GM23338 (cell line): ENCODE data around the gene MYLK2. TPM values are rescaled to one million over a fixed set of nuclear protein-coding genes. Genes with fewer than 3 reads are reported as not detected.

Experiments
- ATAC-seq: fragments of 200-7000 bp; cut with Tn5 transposase; 3 replicates; pipeline ENCODE4 v1.9.1; 2020
- DNase-seq: peaks from one replicate; pipeline ENCODE4 v3.0.0-alpha.2; 2015; ENCODE audit warnings: low spot score
- H2AFZ ChIP-seq: fragments of 200-600 bp; sonication (generic); 2 replicates; pipeline ENCODE4 v1.8.0; 2016; ENCODE audit warnings: antibody characterized with exemption, mild to moderate bottlenecking, moderate library complexity
- H3F3A ChIP-seq: fragments of 200-600 bp; sonication (generic); replicated peaks from 2 replicates; pipeline ENCODE4 v1.8.0; 2017; ENCODE audit warnings: antibody characterized with exemption, mixed run types, low read depth
- H3K27ac ChIP-seq: fragments of 200-600 bp; sonication (generic); 2 replicates; pipeline ENCODE4 v1.6.1; 2016; ENCODE audit warnings: low read depth
- H3K27me3 ChIP-seq: fragments of 200-600 bp; sonication (generic); 2 replicates; pipeline ENCODE4 v1.8.0; 2016; ENCODE audit warnings: mild to moderate bottlenecking, mixed run types, moderate library complexity; ENCODE audit not compliant: insufficient read depth
- H3K36me3 ChIP-seq: fragments of 200-600 bp; sonication (generic); 2 replicates; pipeline ENCODE4 v1.8.0; 2016; ENCODE audit warnings: mild to moderate bottlenecking; ENCODE audit not compliant: insufficient read depth
- H3K4me1 ChIP-seq: fragments of 200-600 bp; sonication (generic); 2 replicates; pipeline ENCODE4 v1.8.0; 2016; ENCODE audit warnings: mild to moderate bottlenecking, moderate library complexity; ENCODE audit not compliant: insufficient read depth
- H3K4me2 ChIP-seq: fragments of 200-600 bp; sonication (generic); 2 replicates; pipeline ENCODE4 v1.7.1; 2017; ENCODE audit warnings: mixed run types
- H3K4me3 ChIP-seq: fragments of 200-600 bp; sonication (generic); 2 replicates; pipeline ENCODE4 v1.6.1; 2016; ENCODE audit warnings: mixed run types
- H3K79me2 ChIP-seq: fragments of 200-600 bp; sonication (generic); replicated peaks from 2 replicates; pipeline ENCODE4 v1.8.0; 2017; ENCODE audit warnings: mild to moderate bottlenecking; ENCODE audit not compliant: insufficient read depth
- H3K9me2 ChIP-seq: fragments of 200-600 bp; sonication (generic); 2 replicates; pipeline ENCODE4 v1.8.0; 2017; ENCODE audit not compliant: insufficient read depth
- H4K20me1 ChIP-seq: fragments of 200-600 bp; sonication (generic); replicated peaks from 2 replicates; pipeline ENCODE4 v1.8.0; 2017; ENCODE audit warnings: mild to moderate bottlenecking; ENCODE audit not compliant: insufficient read depth
- H3K27ac Mint-ChIP-seq: 2 replicates; pipeline ENCODE4 v1.8.0; 2020; ENCODE audit warnings: inconsistent platforms, mild to moderate bottlenecking, moderate library complexity, mixed read lengths
- H3K27me3 Mint-ChIP-seq: 3 replicates; pipeline ENCODE4 v1.8.0; 2022; ENCODE audit warnings: low read depth, mild to moderate bottlenecking, moderate library complexity, mixed read lengths, inconsistent platforms; ENCODE audit not compliant: insufficient read depth, poor library complexity
- H3K36me3 Mint-ChIP-seq: 3 replicates; pipeline ENCODE4 v1.8.0; 2021; ENCODE audit warnings: low read depth, mild to moderate bottlenecking, inconsistent platforms, moderate library complexity, mixed read lengths
- H3K4me1 Mint-ChIP-seq: 3 replicates; pipeline ENCODE4 v1.8.0; 2020; ENCODE audit warnings: mild to moderate bottlenecking, inconsistent platforms, mixed read lengths
- H3K4me3 Mint-ChIP-seq: 3 replicates; pipeline ENCODE4 v1.8.0; 2021; ENCODE audit warnings: moderate library complexity, mild to moderate bottlenecking, inconsistent platforms, mixed read lengths
- H3K9me3 Mint-ChIP-seq: 3 replicates; pipeline ENCODE4 v1.8.0; 2020; ENCODE audit warnings: moderate library complexity, mild to moderate bottlenecking, inconsistent platforms, mixed read lengths
- CREB1 ChIP-seq: fragments of 250-450 bp; sonication (Bioruptor Pico); IDR thresholded peaks from 2 replicates; pipeline ENCODE4 v1.5.0; 2020; ENCODE audit warnings: low read depth, mild to moderate bottlenecking, moderate library complexity
- EZH2 ChIP-seq: fragments of 200-600 bp; sonication (generic); IDR thresholded peaks from one replicate; pipeline ENCODE4 v1.8.0; 2017; ENCODE audit warnings: antibody characterized with exemption, mild to moderate bottlenecking, low read depth; ENCODE audit not compliant: unreplicated experiment
- EZH2phosphoT487 ChIP-seq: fragments of 200-600 bp; sonication (generic); IDR thresholded peaks from one replicate; pipeline ENCODE4 v1.8.1; 2018; ENCODE audit warnings: antibody characterized with exemption; ENCODE audit not compliant: unreplicated experiment
- JUNB ChIP-seq: IDR thresholded peaks from one replicate; pipeline ENCODE4 v1.6.1; 2016; ENCODE audit warnings: antibody characterized with exemption; ENCODE audit not compliant: unreplicated experiment
- POLR2AphosphoS5 ChIP-seq: IDR thresholded peaks from 2 replicates; pipeline ENCODE4 v1.6.1; 2016; ENCODE audit warnings: antibody characterized with exemption, low read depth
- STAT1 ChIP-seq: IDR thresholded peaks from one replicate; pipeline ENCODE4 v1.6.1; 2016; ENCODE audit warnings: antibody characterized with exemption; ENCODE audit not compliant: unreplicated experiment
- polyA plus RNA-seq: library from polyadenylated mRNA; unstranded; fragments of >200 nt; fragmentation: Nextera tagmentation; extraction: Ambion mirVana; gene quantifications from 2 replicates; pipeline ENCODE4 v1.2.1, GENCODE V29; 2016
- total RNA-seq: library from RNA; depleted of rRNA; stranded (reverse); fragments of >200 nt; shearing (Covaris generic); gene quantifications from 2 replicates; pipeline ENCODE4 v1.2.3, GENCODE V29; 2014
- TF ChIP-seq, protein P1 (sequence below): fragments of 250-450 bp; sonication (Bioruptor Pico); IDR thresholded peaks from 2 replicates; pipeline ENCODE4 v1.5.0; 2020; ENCODE audit warnings: mild to moderate bottlenecking, moderate library complexity

Gene MYLK2
- total and polyA plus RNA-seq, 2 experiments from 2014 or later: 0.21 to 0.28 TPM

DNA sequence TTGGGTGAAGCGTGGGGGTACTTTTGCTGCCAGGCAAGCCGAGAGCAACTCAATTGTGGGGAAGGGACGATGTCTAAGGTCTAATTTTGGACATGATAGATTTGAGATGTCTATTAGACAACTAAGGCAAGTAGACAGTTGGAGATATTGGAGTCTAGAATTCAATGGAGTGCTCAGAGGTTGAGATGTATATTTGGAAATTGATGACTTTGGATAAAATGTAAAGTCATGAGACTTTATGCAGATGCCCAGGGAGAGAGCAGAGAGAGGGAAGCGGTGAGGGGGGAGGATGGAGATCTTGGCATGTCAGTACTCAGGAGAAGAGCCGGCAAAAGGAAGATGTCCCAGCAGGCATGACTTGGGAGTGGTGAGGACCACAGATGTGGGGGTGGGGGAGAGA is 6.9 kb downstream of the MYLK2 start:
- Histone ChIP-seq H3K27me3 (no peaks in the 10 kb centered on the region), H3K4me2 (no peak overlapping the region), H2AFZ (no peak overlapping the region), H3K4me3 (no peak overlapping the region), H3K4me1 (peaks cover 4% of the 10 kb centered on the region), H3K79me2 (no peaks in the 10 kb centered on the region), H4K20me1 (no peaks in the 10 kb centered on the region), H3K9me2 (no peaks in the 10 kb centered on the region), H3K36me3 (no peaks in the 10 kb centered on the region), H3F3A (0 out of 2 replicates have a peak, but pooled peaks cover 9% of the 10 kb centered on the region), H3K27ac (no peak overlapping the region)
- peaks cover 3% of the 10 kb centered on the region; the same call in 2 of the 3 replicates for H3K4me1 Mint-ChIP-seq
- H3K4me3 Mint-ChIP-seq: no peak overlapping the region
- DNase-seq (no peak), ATAC-seq (no peak)
- H3K9me3 Mint-ChIP-seq: peaks cover under 1% of the 10 kb centered on the region; the same call in 2 of the 3 replicates
- H3K27me3 Mint-ChIP-seq: peaks cover 7% of the 10 kb centered on the region
- no peak overlapping the region for H3K27ac Mint-ChIP-seq
- TF ChIP-seq, protein P1, sequence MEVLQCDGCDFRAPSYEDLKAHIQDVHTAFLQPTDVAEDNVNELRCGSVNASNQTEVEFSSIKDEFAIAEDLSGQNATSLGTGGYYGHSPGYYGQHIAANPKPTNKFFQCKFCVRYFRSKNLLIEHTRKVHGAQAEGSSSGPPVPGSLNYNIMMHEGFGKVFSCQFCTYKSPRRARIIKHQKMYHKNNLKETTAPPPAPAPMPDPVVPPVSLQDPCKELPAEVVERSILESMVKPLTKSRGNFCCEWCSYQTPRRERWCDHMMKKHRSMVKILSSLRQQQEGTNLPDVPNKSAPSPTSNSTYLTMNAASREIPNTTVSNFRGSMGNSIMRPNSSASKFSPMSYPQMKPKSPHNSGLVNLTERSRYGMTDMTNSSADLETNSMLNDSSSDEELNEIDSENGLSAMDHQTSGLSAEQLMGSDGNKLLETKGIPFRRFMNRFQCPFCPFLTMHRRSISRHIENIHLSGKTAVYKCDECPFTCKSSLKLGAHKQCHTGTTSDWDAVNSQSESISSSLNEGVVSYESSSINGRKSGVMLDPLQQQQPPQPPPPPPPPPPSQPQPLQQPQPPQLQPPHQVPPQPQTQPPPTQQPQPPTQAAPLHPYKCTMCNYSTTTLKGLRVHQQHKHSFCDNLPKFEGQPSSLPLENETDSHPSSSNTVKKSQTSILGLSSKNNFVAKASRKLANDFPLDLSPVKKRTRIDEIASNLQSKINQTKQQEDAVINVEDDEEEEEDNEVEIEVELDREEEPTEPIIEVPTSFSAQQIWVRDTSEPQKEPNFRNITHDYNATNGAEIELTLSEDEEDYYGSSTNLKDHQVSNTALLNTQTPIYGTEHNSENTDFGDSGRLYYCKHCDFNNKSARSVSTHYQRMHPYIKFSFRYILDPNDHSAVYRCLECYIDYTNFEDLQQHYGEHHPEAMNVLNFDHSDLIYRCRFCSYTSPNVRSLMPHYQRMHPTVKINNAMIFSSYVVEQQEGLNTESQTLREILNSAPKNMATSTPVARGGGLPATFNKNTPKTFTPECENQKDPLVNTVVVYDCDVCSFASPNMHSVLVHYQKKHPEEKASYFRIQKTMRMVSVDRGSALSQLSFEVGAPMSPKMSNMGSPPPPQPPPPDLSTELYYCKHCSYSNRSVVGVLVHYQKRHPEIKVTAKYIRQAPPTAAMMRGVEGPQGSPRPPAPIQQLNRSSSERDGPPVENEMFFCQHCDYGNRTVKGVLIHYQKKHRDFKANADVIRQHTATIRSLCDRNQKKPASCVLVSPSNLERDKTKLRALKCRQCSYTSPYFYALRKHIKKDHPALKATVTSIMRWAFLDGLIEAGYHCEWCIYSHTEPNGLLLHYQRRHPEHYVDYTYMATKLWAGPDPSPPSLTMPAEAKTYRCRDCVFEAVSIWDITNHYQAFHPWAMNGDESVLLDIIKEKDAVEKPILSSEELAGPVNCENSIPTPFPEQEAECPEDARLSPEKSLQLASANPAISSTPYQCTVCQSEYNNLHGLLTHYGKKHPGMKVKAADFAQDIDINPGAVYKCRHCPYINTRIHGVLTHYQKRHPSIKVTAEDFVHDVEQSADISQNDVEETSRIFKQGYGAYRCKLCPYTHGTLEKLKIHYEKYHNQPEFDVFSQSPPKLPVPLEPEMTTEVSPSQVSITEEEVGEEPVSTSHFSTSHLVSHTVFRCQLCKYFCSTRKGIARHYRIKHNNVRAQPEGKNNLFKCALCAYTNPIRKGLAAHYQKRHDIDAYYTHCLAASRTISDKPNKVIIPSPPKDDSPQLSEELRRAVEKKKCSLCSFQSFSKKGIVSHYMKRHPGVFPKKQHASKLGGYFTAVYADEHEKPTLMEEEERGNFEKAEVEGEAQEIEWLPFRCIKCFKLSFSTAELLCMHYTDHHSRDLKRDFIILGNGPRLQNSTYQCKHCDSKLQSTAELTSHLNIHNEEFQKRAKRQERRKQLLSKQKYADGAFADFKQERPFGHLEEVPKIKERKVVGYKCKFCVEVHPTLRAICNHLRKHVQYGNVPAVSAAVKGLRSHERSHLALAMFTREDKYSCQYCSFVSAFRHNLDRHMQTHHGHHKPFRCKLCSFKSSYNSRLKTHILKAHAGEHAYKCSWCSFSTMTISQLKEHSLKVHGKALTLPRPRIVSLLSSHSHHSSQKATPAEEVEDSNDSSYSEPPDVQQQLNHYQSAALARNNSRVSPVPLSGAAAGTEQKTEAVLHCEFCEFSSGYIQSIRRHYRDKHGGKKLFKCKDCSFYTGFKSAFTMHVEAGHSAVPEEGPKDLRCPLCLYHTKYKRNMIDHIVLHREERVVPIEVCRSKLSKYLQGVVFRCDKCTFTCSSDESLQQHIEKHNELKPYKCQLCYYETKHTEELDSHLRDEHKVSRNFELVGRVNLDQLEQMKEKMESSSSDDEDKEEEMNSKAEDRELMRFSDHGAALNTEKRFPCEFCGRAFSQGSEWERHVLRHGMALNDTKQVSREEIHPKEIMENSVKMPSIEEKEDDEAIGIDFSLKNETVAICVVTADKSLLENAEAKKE: no peak
- no peak for TF ChIP-seq STAT1
- H3K36me3 Mint-ChIP-seq: no peaks in the 10 kb centered on the region

- Mint-ChIP-seq H3K4me1 (peaks cover 3% of the 10 kb centered on the region; the same call in 2 of the 3 replicates), H3K4me3 (no peak overlapping the region), H3K36me3 (no peaks in the 10 kb centered on the region; the same call in 2 of the 3 replicates), H3K27ac (no peak overlapping the region), H3K27me3 (peaks cover 11% of the 10 kb centered on the region), H3K9me3 (peaks cover 4% of the 10 kb centered on the region)
- H3K4me2 ChIP-seq: no peak overlapping the region
- H3K79me2 ChIP-seq: no peaks in the 10 kb centered on the region
- H4K20me1 ChIP-seq: no peaks in the 10 kb centered on the region
- H3K27ac ChIP-seq: no peak overlapping the region
- H3K4me1 ChIP-seq: peaks cover 3% of the 10 kb centered on the region
- H3K9me2 ChIP-seq: no peaks in the 10 kb centered on the region
- 0 out of 2 replicates have a peak, but pooled peaks cover 8% of the 10 kb centered on the region for H3F3A ChIP-seq
- ATAC-seq (no peak), DNase-seq (no peak)
- no peak overlapping the region for H3K4me3 ChIP-seq
- no peak overlapping the region for H2AFZ ChIP-seq
- H3K36me3 ChIP-seq: no peaks in the 10 kb centered on the region
- H3K27me3 ChIP-seq: no peaks in the 10 kb centered on the region
- TF ChIP-seq POLR2AphosphoS5: no peak
- TF ChIP-seq CREB1: no peak
- TF ChIP-seq, protein P1: no peak
- no peak for TF ChIP-seq EZH2phosphoT487
- TF ChIP-seq EZH2: no peak
- no peak for TF ChIP-seq JUNB
These were observed 7.9 kb downstream of the MYLK2 start for GRCh38 chr20:31827059-31827458.
